AG09309 (cell line): ENCODE results near the gene IGDCC3.
A peak's percentile ranks its signal among the peaks of the same experiment; 100 is the strongest.

Source experiments
- DNase-seq: peaks from one replicate; pipeline ENCODE4 v3.0.0-alpha.2; 2010; ENCODE audit warnings: low read depth
- H3K4me3 ChIP-seq: 2 replicates; pipeline ENCODE4 v1.5.1; 2011; ENCODE audit warnings: mild to moderate bottlenecking, low read depth, low read length, moderate library complexity; ENCODE audit not compliant: control insufficient read depth
- TF ChIP-seq, protein P1 (sequence below): IDR thresholded peaks from 2 replicates; pipeline ENCODE4 v1.5.1; 2011; ENCODE audit warnings: mild to moderate bottlenecking, low read depth, low read length, inconsistent platforms; ENCODE audit not compliant: insufficient read depth, control insufficient read depth; ENCODE audit errors: missing control alignments

The IGDCC3 gene

DNA sequence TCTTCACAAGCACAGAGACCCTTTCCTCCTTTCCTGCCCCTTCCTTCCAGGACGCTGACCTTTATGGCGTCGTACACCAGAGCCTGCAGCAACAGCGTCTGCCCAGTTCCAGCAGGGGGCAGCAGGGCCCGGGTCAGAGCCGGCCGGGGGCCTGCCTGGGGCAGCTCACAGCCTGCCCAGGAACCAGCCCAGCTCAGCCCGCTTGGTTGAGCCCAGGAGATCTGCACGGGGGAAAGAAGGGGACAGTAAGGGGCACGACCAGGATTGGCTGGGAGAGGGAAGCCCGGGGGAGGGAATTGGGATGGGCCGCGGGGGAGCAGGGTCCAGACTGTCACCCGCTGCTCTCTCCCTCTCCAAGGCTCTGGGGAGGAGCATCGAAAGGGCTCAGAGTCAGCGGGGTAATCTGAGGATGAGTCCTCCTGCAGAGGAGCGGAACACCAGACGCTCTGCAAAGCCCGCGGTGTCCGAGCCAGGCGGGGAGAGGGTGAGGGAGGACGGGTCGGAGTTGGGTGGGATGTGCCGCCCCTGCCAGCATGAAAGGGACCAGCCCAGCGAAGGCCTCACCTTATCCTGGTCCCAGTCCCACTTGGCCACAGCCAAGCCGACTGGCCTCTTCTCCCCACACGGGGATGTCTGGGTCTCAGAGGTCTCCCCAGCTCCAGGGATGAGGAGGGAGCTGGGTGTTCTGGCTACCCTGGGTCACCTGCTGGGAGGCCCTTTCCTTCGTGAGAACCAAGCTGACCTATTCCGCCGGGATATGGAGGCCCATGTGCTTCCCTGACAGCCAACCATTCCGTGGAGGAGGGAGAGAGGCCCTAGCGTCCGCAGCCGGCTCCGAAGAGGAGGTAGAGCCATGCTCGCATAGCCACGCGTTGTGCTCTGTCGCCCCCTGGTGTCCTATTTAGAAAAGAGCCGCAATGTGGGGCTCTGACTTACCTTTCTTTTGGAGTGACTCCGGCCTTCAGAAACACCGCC is 7.4 kb upstream of the IGDCC3 start:
- no peak for DNase-seq
- TF ChIP-seq, protein P1, sequence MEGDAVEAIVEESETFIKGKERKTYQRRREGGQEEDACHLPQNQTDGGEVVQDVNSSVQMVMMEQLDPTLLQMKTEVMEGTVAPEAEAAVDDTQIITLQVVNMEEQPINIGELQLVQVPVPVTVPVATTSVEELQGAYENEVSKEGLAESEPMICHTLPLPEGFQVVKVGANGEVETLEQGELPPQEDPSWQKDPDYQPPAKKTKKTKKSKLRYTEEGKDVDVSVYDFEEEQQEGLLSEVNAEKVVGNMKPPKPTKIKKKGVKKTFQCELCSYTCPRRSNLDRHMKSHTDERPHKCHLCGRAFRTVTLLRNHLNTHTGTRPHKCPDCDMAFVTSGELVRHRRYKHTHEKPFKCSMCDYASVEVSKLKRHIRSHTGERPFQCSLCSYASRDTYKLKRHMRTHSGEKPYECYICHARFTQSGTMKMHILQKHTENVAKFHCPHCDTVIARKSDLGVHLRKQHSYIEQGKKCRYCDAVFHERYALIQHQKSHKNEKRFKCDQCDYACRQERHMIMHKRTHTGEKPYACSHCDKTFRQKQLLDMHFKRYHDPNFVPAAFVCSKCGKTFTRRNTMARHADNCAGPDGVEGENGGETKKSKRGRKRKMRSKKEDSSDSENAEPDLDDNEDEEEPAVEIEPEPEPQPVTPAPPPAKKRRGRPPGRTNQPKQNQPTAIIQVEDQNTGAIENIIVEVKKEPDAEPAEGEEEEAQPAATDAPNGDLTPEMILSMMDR, result peak; percentile 88
- H3K4me3 ChIP-seq, result no peak overlapping the region

GRCh38 chr15:65384505-65384894 is 6.7 kb upstream of the IGDCC3 start:
- TF ChIP-seq, protein P1, result no peak
- no peak for DNase-seq
- H3K4me3 ChIP-seq, result no peak overlapping the region

DNA sequence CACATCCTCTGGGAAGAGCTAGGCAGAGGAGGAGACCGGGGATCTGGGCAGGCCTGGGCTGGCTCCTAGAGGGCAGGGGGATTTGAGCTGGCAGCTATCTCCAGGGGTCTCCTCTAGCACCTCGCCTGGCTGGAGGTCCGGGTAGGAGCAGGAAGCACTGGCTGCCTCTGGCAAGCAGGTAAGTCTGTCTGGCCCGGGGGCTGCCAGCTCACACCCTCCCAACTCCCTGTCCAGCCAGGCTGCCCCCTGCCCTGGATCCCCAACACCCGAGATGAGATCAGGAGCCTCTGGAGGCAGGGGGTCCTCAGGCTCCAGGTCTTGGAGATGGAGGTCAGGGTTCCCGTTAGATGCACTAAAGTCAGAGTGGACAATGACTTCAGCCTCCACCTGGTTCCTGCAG is 6.2 kb upstream of the IGDCC3 start:
- no peak for DNase-seq
- TF ChIP-seq, protein P1, result no peak
- H3K4me3 ChIP-seq, result no peak overlapping the region

GRCh38 chr15:65383456-65383855 is 5.7 kb upstream of the IGDCC3 start:
- H3K4me3 ChIP-seq, result no peak overlapping the region
- DNase-seq, result no peak
- TF ChIP-seq, protein P1, result no peak

DNA sequence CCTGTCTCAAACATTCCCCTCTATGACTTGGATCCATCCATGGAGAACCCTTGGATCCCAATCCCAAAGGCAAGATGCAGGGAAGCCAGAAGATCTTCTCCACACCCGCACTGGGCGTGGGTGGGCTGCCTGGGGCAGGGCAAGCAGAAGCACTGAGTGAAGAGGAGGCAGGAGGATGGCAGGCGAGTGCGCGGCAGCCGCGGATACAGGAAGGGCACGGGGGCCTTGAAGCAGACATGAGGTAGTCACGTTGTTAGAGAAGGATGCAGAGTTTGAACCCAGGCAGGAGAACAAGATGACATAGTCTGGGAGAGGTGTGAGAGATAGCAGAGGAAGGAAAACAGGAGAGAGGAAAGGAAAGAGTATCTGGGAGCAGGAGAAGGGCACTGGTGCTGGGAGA is 5.1 kb upstream of the IGDCC3 start:
- H3K4me3 ChIP-seq, result no peak overlapping the region
- TF ChIP-seq, protein P1, result no peak
- DNase-seq, result no peak

- no peak for DNase-seq
- no peak overlapping the region for H3K4me3 ChIP-seq
- TF ChIP-seq, protein P1, result no peak
These were observed 4.3 kb upstream of the IGDCC3 start for GRCh38 chr15:65382146-65382491.
